HG03025 (cell line): ENCODE results near the gene FAM210A.

Experiments used
- ATAC-seq: cut with Tn5 transposase; IDR thresholded peaks from one replicate; pipeline ENCODE4 v1.9.1; 2021; ENCODE audit warnings: mild to moderate bottlenecking, moderate library complexity; ENCODE audit not compliant: unreplicated experiment, low FRiP score

The FAM210A gene

GRCh38 chr18:13624563-13625237, 101.7 kb downstream of the FAM210A start:
- ATAC-seq = no peak

- ATAC-seq = no peak
Measured at GRCh38 chr18:13623871-13624270, 102.5 kb downstream of the FAM210A start.

- ATAC-seq = no peak
Measured at GRCh38 chr18:13623348-13623747, 103.0 kb downstream of the FAM210A start.

- no peak for ATAC-seq
Measured at GRCh38 chr18:13622751-13623150, 103.6 kb downstream of the FAM210A start.

GRCh38 chr18:13621886-13622619, 104.3 kb downstream of the FAM210A start:
- ATAC-seq = no peak

GRCh38 chr18:13621446-13621849, 104.9 kb downstream of the FAM210A start:
- ATAC-seq = no peak

GRCh38 chr18:13620818-13621445, 105.4 kb downstream of the FAM210A start:
- ATAC-seq = no peak

- no peak for ATAC-seq
Measured at GRCh38 chr18:13620206-13620672, 106.1 kb downstream of the FAM210A start.

- ATAC-seq = no peak
Measured at GRCh38 chr18:13619505-13620205, 106.7 kb downstream of the FAM210A start.

GRCh38 chr18:13618760-13619438, 107.5 kb downstream of the FAM210A start:
- ATAC-seq = no peak

- no peak for ATAC-seq
Measured at GRCh38 chr18:13617826-13618515, 108.4 kb downstream of the FAM210A start.

GRCh38 chr18:13616525-13617035, 109.8 kb downstream of the FAM210A start:
- no peak for ATAC-seq

- no peak for ATAC-seq
Measured at GRCh38 chr18:13616041-13616440, 110.3 kb downstream of the FAM210A start.

- ATAC-seq = no peak
Measured at GRCh38 chr18:13615432-13615861, 110.9 kb downstream of the FAM210A start.

- ATAC-seq = no peak
Measured at GRCh38 chr18:13614641-13615288, 111.6 kb downstream of the FAM210A start.

- ATAC-seq = no peak
Measured at GRCh38 chr18:13613591-13614501, 112.5 kb downstream of the FAM210A start.
